ENCODE data around the gene GUF1. TPM values are rescaled to one million over a fixed set of nuclear protein-coding genes. Genes with fewer than 3 reads are reported as not detected.

Gene GUF1
- total RNA-seq, result 10 to 100 TPM; 14.1 to 17.9 (median 15.2) TPM
- 22.0 TPM for total RNA-seq (2013)

- Histone ChIP-seq H3K27me3 (ENCODE audit: control insufficient read depth, insufficient read depth, low read length) (no peaks in the 10 kb centered on the region), H3K9me3 (ENCODE audit: control insufficient read depth, insufficient read depth, low read length) (no peaks in the 10 kb centered on the region), H3K36me3 (ENCODE audit: control insufficient read depth, insufficient read depth, low read length) (peaks cover 6% of the 10 kb centered on the region), H3K27ac (ENCODE audit: low read length) (peak within 1 kb of the TSS; percentile 92), H3K4me1 (ENCODE audit: control insufficient read depth, insufficient read depth, low read length) (peaks cover 8% of the 10 kb centered on the region), H3K4me3 (ENCODE audit: low read length) (peak within 1 kb of the TSS; percentile 78)
- intact Hi-C loops (cut with micrococcal nuclease), result loop anchor here (1.0 kb wide), 1 partner anchor 48 kb away; the partner anchor contains the start of gene GNPDA2
- Mint-ChIP-seq H3K27me3 (ENCODE audit: low read depth in 2 of 2) (peaks cover 5 to 8% of the 10 kb centered on the region in 2 donors), H3K4me1 (peaks cover 20 to 24% of the 10 kb centered on the region in 2 donors), H3K36me3 (no peaks in the 10 kb centered on the region), H3K9me3 (no peaks in the 10 kb centered on the region), H3K4me3 (peak within 1 kb of the TSS; percentile 95), H3K27ac (peak within 1 kb of the TSS; percentile 98)
- DNase-seq, result peak; percentile 88 to 95
- ATAC-seq, result peak; percentile 86 to 95 (median 90)
- TF ChIP-seq CTCF (IDR thresholded peaks at IDR 0.05), result no peak
- under 1% methylated on average over 56 of the region's 57 CpGs for WGBS (ENCODE audit: insufficient coverage)
These were observed at the start of gene GUF1 for GRCh38 chr4:44678094-44679041. GUF1 (plus strand) TSS chr4:44678420; CDS start chr4:44678623, 203 bp downstream.

- no peak overlapping the region for H3K27ac Mint-ChIP-seq
- TF ChIP-seq CTCF (IDR thresholded peaks at IDR 0.05), result peak; percentile 66
- peak; percentile 57 to 83 (median 80) for ATAC-seq
- no peaks in the 10 kb centered on the region for H3K36me3 Mint-ChIP-seq
- no peak overlapping the region for H3K27ac ChIP-seq (ENCODE audit: low read length)
- H3K4me3 Mint-ChIP-seq, result no peak overlapping the region
- peaks cover 0 to 4% of the 10 kb centered on the region in 2 donors for H3K4me1 Mint-ChIP-seq
- WGBS (ENCODE audit: insufficient coverage), result 8% methylated on average over 2 of the region's 2 CpGs
- intact Hi-C loops (cut with micrococcal nuclease), result no loop called here
- H3K36me3 ChIP-seq (ENCODE audit: control insufficient read depth, insufficient read depth, low read length), result no peaks in the 10 kb centered on the region
- H3K4me1 ChIP-seq (ENCODE audit: control insufficient read depth, insufficient read depth, low read length), result no peaks in the 10 kb centered on the region
- peaks cover 3% of the 10 kb centered on the region for H3K27me3 ChIP-seq (ENCODE audit: control insufficient read depth, insufficient read depth, low read length)
- peak in 1 of 2 donors; percentile 68 for DNase-seq
- no peak overlapping the region for H3K4me3 ChIP-seq (ENCODE audit: low read length)
- peaks cover 0 to 14% of the 10 kb centered on the region in 2 donors for H3K27me3 Mint-ChIP-seq (ENCODE audit: low read depth in 2 of 2)
- no peaks in the 10 kb centered on the region for H3K9me3 Mint-ChIP-seq
- no peaks in the 10 kb centered on the region for H3K9me3 ChIP-seq (ENCODE audit: control insufficient read depth, insufficient read depth, low read length)
These were observed 48.8 kb upstream of the GUF1 start for GRCh38 chr4:44629280-44629866.

- H3K27ac Mint-ChIP-seq, result no peak overlapping the region
- H3K9me3 ChIP-seq (ENCODE audit: control insufficient read depth, insufficient read depth, low read length), result no peaks in the 10 kb centered on the region
- H3K36me3 Mint-ChIP-seq, result no peaks in the 10 kb centered on the region
- peaks cover 3% of the 10 kb centered on the region for H3K27me3 ChIP-seq (ENCODE audit: control insufficient read depth, insufficient read depth, low read length)
- no CpG with 5 or more reads among the region's 4 CpGs for WGBS (ENCODE audit: insufficient coverage)
- no peak for TF ChIP-seq CTCF (IDR thresholded peaks at IDR 0.05)
- no peaks in the 10 kb centered on the region for H3K9me3 Mint-ChIP-seq
- H3K27ac ChIP-seq (ENCODE audit: low read length), result no peak overlapping the region
- H3K4me3 Mint-ChIP-seq, result no peak overlapping the region
- no peak for ATAC-seq
- intact Hi-C loops (cut with micrococcal nuclease), result no loop called here
- peaks cover 0 to 4% of the 10 kb centered on the region in 2 donors for H3K4me1 Mint-ChIP-seq
- peaks cover 0 to 21% of the 10 kb centered on the region in 2 donors for H3K27me3 Mint-ChIP-seq (ENCODE audit: low read depth in 2 of 2)
- no peak overlapping the region for H3K4me3 ChIP-seq (ENCODE audit: low read length)
- DNase-seq, result no peak
- no peaks in the 10 kb centered on the region for H3K36me3 ChIP-seq (ENCODE audit: control insufficient read depth, insufficient read depth, low read length)
- H3K4me1 ChIP-seq (ENCODE audit: control insufficient read depth, insufficient read depth, low read length), result no peaks in the 10 kb centered on the region
These were observed 46.1 kb upstream of the GUF1 start for GRCh38 chr4:44632089-44632488.
